Pons (tissue), 1 donor: Measurements from ENCODE around the gene PEX26.
"Not testable (repeated sequence)": the region's sequence is repeated elsewhere in the genome, so short reads cannot be mapped to it uniquely, and the experiment has no call there.

Experiments used
- DNase-seq: peaks from one replicate; pipeline ENCODE4 v3.0.0-alpha.2; 2016; ENCODE audit warnings: low spot score

Gene PEX26

GRCh38 chr22:18056807-18057474 is 20.8 kb upstream of the PEX26 start:
- no peak for DNase-seq

GRCh38 chr22:18057568-18058209 is 20.1 kb upstream of the PEX26 start:
- DNase-seq = peak; percentile 91

- DNase-seq = no peak
Observed at GRCh38 chr22:18058371-18059093, 19.3 kb upstream of the PEX26 start.

DNA sequence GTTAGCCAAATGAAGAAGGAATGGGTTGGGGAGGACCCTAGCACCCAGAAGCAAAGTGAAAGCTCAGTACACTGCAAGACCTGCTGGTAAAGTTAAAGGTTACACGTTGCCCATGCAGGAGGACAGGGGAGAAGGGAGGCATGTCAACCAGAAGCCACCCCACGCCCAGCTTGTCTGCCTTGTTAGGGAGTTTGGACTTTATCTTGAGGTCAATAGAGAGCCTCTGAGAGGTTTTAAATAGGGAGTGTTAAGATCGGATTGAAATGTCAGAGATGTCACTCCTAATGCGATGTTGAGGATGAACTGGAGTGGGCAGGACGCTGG is 18.7 kb upstream of the PEX26 start:
- DNase-seq = no peak

DNA sequence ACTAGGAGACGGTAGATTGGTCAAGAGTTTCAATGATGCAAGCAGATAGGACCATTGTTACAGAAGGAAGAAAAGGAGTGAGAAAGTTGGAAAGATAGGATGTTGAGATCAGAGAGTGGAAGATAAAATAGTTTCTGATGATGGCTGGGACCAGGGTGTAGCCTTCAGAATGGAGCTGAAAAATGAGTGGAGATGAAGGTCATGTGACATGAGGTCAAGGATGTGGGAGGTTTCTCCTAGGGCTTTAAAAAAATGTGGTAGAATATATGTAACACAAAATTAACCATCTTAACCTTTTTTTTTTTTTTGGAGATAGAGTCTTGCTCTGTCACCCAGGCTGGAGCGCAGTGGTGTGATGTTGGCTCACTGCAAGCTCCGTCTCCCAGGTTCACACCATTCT is 18.3 kb upstream of the PEX26 start:
- DNase-seq = no peak

DNA sequence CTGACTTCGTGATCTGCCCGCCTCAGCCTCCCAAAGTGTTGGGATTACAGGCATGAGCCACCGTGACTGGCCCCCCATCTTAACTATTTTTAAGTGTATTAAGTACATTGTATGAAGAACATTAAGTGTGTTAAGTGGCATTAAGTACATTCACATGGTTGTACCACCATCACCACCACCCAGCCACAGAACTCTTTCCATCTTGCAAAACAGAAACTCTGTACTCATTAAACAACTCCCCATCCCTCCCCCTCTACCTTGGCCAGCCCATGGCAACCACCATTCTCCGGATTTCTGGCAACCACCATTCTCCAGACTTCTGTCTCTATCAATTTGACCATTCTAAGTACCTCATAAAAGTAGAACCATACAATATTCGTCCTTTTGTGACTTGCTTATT is 17.8 kb upstream of the PEX26 start:
- DNase-seq = no peak

DNA sequence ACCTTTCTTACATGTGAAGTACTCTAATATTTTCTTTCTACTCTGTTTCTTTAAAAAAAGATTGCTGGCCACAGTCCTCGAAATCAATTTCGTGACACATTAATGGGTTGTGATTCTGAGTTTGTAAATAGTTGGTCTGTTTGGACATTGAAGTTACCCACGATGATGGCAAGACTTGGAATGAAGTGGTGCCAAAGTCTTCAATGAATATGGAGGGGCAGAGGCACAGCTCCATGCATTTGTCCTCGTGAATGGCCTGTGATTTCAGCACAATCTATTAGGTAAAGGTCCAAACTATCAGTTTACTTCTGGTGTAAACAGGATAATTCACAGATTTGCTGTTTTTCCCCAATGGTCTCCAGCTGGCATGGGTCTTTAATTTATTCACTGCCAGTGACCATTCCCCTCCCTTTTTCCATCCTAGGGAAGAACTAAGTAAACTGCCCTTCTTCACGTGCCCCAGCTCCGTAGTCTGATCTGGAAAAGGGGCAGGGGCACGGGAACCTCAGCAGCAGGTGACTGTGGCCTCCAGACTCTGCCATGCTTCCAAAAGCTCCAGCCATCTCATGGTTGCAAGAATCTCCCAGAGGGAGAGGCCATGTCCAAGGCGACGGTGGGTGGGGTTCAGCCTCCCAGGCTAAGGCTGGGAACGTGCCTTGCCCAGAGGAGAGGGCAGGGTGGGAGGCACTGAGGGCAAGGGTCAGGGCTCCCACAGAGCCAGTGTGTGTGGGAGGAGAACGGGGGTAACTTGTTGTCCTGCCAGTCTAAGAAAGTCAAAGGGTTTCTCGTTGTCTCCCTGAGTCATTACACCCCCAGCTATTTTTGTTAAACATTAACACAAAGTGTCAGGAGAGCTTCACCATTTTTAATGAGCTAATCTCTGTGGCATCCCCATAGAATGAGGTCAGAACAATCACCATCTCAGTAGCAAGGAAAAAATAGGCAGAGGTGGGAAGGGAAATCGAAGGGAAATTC is 16.9 kb upstream of the PEX26 start:
- no peak for DNase-seq

DNA sequence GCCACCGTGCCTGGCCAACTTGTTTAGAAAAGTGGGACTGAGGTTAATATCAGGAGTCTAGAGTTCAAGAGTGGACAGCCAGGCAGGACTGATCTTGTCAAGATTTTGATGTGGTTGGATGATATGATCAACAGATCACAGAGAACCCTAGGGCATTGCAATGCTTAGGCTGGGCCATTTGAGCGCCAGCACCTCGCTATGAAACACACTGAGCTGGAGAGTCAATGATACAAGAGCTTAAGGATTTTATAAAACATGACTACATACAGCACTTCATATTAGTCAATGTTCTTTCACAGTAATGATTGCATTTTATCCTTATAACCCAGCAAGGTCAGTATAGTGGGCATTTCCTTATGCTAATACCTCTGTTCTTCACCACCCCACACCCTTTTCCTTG is 15.4 kb upstream of the PEX26 start:
- DNase-seq = no peak

DNA sequence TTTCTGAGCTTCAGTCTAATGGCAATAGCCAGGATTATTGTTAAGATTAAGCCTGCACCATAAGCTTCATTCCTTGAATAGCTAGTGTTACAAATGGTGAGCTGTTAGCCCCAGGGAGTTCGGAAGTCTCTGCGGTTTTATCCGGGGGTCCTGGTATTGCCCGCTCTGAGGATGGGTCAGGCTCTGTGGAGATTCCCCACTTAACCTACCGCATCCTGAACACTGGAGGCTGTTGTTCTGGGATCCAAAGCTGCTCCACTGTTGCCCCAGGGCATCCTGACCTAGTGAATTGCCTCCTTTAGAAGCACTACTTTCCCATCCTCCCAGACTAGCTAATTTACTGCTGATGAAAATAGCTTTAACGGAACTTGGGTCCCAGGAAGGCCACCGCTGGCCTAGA is 14.5 kb upstream of the PEX26 start:
- no peak for DNase-seq

GRCh38 chr22:18063715-18064114 is 14.1 kb upstream of the PEX26 start:
- DNase-seq = not testable (repeated sequence)

- no peak for DNase-seq
Observed at GRCh38 chr22:18064636-18065035, 13.2 kb upstream of the PEX26 start.

- DNase-seq = no peak
Observed at GRCh38 chr22:18065256-18065655, 12.5 kb upstream of the PEX26 start.

DNA sequence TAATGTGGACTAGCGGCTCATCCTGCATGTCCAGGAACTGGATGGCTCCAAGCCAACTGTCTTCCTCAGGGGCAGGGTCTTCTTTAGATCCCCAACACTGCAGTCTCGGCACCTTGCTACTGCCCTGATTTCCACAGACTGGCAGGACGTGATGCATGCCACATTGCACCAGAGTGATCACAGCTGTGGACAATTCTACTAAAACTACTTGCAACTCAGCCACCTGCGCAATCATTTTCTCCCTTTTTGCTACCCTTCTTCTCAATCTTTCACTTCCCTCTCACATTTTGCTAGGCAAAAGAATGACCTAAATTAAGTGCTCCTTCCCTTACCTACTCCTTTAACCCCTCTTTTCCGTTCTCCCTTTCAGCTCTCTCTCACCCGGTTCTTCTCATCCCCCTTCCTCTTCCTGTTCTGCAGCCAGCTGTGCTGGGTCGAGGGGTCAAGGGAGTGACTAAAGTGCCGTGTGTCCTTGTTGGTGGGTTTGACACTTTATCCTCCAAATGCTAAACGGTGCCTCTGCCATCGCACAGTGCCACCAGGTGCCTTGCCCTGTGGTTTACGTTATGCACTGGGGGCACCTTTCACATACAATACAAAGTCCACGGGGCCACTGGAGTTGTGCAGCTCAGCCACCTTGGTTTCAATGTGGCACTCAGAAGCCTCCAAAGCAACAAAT is 11.5 kb upstream of the PEX26 start:
- no peak for DNase-seq

DNA sequence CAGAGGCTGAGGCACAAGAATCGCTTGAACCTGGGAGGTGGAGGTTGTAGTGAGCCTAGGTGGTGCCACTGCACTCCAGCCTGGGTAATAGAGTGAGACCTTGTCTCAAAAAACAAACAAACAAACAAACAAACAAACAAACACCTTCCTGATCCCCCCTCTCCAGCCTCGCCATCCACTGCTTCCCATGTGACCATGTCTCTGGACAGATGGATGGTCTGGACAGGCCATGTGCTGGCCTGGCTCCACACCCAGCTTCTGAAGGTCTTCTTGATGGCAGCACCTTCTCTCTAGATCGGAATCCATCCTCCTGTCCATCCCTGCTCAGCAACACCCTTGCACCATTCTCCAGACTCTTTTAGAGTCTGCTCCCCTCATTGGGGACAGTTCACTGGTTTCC is 10.7 kb upstream of the PEX26 start:
- no peak for DNase-seq

- DNase-seq = no peak
Observed at GRCh38 chr22:18067548-18068341, 10.0 kb upstream of the PEX26 start.

GRCh38 chr22:18068381-18068988 is 9.3 kb upstream of the PEX26 start:
- DNase-seq = no peak

DNA sequence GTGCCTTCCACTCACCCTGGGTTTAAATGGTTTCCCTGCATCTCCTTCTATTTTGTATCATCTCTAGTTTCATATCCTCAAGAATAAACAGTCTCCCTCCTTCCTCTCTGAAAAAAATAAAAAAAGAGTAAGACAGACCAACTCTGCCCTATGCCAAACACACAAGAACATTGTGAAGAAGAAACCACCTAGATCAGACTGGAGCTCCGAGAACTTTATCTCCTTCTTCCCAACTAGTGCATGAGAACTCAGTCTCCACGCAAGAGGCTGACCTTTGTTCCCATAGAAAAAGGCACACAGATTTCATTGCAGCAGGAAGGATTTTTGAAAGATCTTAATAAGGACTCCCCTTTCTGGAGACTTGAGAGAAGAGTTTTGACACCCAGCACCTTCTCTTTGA is 8.7 kb upstream of the PEX26 start:
- no peak for DNase-seq

- DNase-seq = no peak
Observed at GRCh38 chr22:18070041-18070440, 7.7 kb upstream of the PEX26 start.

DNA sequence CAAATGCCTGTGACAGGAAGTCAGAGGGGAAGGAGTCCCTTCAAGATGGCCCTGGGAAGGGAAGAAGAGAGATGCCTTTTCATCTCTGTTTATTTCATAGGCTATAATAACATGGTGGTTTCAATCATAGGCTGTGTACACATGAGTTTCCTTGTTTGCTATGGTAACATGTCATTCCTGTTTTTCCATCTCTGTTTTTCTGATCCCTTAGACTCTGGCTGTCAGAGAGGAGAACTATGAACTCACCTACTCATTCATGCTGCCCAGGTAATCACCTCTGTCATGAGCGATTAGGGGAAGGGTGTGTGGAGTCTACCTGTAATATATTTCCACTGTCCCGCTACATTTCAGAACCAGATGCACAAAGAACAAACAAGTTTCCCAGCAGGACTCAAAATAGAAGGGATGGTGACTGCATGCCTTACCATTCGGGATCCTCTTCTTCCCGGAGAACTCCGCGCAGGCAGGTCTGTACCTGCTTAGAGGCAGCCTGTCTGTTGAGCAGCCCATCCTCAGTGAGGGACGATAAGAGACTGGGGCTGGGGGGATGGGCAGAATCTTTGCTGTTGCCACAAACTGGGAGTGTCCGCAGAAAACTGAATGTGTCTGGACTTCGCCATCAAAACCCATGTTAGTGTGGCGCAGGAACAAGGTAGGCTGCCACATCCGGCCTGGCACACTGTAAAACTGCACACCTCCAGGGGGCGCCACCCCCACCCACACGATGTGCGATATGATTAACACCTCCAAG is 7.1 kb upstream of the PEX26 start:
- DNase-seq = no peak
